T follicular helper cell (primary cell): ENCODE results near the gene PCDH9.
"Not testable (repeated sequence)": the region's sequence is repeated elsewhere in the genome, so short reads cannot be mapped to it uniquely, and the experiment has no call there.

Experiments used
- DNase-seq: peaks from one replicate; pipeline ENCODE4 v3.0.0-alpha.2; 2020; ENCODE audit warnings: low read depth

Gene PCDH9

GRCh38 chr13:67123165-67123564, 107.0 kb downstream of the PCDH9 start:
- DNase-seq: no peak

DNA sequence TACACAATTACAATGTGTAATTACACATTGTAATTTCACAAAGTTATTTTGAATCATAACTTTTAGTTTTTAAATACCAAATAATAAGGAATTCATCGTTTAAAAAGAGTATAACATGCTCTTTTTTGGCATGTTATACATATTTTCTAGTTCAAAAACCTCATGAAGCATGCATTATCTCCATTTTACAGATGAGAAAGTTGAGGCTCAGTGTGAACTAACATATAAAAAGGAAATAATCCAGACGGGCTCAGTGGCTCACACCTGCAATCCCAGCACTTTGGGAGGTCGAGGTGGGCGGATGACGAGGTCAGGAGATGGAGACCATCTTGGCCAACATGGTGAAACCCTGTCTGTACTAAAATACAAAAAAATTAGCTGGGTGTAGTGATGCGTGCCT, 107.9 kb downstream of the PCDH9 start:
- no peak for DNase-seq

GRCh38 chr13:67120872-67121531, 109.1 kb downstream of the PCDH9 start:
- DNase-seq: no peak

DNA sequence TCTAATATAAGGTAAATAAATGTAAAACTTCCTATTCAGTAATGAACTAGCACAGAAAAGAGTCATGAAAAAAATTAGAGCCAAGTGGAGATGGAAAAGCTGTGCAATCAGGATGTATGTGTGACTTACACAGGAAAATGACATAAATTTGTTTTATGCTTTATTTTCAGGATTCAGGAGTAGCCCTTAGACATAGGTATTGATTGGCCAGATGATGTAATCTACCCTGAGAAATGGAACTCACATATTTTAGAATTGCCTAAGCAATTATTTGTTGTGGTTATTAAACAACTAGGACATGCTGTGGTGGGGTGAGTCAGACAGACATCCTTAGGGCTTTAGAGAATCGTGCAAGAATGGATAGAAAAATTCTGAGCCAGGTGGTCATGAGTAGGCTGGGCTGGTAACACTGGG, 110.6 kb downstream of the PCDH9 start:
- no peak for DNase-seq

- no peak for DNase-seq
These were observed 111.9 kb downstream of the PCDH9 start for GRCh38 chr13:67118277-67118676.

GRCh38 chr13:67117010-67117550, 113.1 kb downstream of the PCDH9 start:
- no peak for DNase-seq

- DNase-seq: no peak
These were observed 122.2 kb downstream of the PCDH9 start for GRCh38 chr13:67107979-67108378.

DNA sequence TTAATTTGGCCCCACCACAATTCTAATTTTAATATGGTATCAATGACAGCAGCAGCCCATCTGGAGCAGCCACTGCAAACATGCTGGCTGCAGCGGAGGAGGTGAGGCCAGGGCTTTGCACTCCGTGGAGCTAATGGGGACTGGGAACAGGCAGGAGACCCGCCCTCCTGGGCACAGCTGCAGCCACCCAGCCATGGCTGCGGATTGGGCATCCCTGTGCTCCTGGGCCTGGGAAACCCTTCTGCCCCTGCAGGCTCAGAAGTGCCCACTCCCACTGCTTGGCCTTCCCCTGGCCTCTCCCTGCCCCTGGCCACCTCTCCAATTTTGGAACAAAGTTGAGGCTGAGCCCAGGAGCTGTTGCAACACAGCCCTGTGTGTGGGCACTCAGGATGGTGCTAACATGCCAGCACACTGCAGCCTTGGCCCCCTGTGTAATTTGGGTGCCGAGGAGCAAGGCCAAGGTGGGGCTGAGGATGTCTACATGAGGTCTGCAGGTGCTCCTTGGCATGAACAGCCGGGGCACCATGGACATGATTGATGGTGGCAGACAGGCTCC, 123.6 kb downstream of the PCDH9 start:
- DNase-seq: no peak

GRCh38 chr13:67101730-67102467, 128.2 kb downstream of the PCDH9 start:
- DNase-seq: no peak

- DNase-seq: no peak
These were observed 129.4 kb downstream of the PCDH9 start for GRCh38 chr13:67100730-67101129.

GRCh38 chr13:67099494-67099893, 130.6 kb downstream of the PCDH9 start:
- DNase-seq: no peak

DNA sequence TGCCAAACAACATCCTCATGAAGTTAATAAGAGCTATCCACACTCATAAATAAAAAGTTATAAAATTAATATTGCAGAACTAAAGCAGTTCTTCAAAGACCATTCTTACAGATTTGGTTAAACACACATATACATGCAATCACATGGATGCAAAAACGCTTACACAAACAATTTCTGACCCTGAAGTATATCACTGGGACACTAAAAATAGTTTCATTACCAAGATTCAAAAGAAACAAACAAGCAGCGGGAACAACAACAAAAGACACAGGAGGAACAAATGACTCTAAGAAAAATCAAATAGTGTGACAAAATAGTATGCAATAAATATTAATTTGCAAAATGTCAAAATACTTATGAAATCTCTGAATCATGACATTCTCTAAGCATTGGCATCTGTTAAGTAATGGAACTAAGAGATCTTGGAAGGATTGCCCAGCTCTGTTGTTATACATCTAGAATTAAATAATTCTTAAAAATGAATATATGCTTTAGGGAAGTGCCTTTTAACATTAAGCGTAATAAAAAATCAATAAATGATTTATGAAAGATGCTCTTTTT, 132.2 kb downstream of the PCDH9 start:
- no peak for DNase-seq

DNA sequence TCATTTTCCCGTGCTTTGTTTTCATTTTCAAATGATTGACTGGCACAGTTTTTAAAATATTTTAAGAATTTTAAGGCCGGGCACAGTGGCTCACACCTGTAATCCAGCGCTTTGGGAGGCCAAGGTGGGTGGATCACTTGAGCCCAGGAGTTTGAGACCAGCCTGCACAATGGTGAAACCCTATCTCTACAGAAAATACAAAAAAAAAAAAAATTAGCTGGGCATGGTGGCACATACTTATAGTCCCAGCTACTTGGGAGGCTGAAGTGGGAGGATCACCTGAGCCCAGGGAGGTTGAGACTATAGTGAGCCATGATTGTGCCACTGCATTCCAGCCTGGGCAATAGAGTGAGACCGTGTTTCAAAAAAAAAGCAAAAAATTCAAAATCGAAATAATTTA, 133.2 kb downstream of the PCDH9 start:
- DNase-seq: not testable (repeated sequence)

- DNase-seq: no peak
These were observed 133.7 kb downstream of the PCDH9 start for GRCh38 chr13:67096418-67096817.

DNA sequence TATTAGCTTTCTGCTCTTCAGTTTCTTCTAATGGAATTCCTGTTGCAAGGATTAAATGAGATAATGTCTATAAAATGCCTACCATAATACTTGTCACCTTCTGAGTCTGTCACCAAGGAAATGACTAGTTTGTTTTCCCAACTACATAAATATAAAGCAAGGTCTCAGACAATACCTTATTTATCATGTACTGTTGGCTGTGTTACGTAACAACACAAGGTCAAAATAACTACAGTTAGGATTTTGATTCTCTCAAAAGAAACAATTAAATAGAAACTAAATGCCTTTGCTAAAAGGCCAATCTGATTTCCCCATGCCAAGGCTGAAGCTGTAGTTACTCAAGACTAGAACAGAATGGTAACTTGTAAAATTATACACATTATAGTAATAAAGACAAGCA, 134.5 kb downstream of the PCDH9 start:
- DNase-seq: no peak

DNA sequence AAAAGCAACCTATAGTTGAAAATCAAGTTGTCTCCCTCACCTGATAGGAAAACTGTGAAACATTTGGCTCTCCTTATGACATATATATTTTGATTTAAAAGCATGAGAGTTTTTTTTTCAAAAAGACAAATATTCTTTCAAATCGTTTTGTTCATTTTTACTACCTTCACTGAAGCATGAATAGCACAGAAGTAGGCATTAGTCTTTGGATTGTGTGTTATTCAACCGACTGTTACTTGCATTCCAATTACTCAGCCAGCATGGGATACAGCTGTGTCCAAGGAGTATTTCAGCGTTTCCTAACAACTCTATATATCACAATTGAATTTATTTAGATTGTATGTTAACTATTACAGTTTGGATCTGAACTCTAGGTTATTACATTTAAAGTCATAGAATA, 135.2 kb downstream of the PCDH9 start:
- DNase-seq: no peak

DNA sequence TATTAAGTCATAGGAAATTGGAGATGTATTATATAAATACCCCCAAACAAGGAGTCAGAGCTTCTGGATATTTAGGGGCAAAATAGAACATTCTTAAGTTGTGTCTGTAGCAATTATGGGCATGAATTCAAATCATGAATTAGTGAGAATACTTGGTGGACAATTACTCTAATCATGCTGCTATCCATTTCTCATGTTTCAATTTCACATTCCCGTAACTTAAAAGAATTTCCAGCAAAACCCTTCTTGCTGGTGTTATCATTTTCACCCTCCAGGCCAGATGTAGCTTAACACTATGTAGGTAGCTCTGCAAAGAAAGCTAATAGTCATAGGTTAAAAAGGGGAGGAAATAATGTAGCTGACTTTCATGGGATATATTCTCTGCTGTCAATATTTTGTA, 136.1 kb downstream of the PCDH9 start:
- no peak for DNase-seq

GRCh38 chr13:67091603-67092002, 138.5 kb downstream of the PCDH9 start:
- DNase-seq: no peak

GRCh38 chr13:67090856-67091255, 139.3 kb downstream of the PCDH9 start:
- DNase-seq: no peak

- DNase-seq: no peak
These were observed 142.6 kb downstream of the PCDH9 start for GRCh38 chr13:67087527-67087926.

DNA sequence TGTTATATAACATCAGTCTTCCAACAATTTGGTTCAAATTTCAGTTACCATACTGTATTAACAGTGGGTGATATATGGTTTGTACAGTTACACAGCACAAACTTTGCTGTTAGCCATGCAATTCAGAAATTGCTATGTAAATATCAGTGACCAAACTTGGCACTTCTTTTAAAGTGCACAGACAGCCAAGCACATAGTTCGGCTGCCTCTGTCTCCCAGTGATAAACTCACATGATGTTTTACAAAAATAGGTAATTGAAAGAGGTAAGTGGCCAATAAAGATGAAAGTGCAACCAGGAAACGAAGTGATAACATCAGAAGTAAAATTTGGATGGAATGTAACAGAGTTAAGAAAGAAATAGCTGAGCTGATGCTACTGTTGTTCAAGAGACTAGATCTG, 143.9 kb downstream of the PCDH9 start:
- DNase-seq: no peak

- DNase-seq: no peak
These were observed 146.1 kb downstream of the PCDH9 start for GRCh38 chr13:67084066-67084465.

DNA sequence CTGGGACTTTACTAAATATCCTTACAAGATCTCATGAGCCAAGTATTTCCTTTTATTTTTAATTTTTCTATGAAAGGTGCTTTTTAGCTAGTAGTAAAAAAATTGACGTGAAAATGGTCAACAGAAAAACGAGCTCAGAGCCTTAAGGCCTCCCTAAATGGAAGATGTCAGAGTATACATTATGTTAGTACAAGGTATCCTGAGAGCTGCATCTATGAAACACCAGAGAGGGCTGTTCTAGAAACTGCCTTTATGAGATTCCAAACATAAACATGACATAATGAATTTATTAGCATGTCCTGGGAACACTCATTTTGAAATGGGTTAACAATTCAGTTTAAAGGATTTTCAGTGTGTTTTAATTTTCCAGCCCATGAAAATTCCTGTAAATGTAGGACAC, 146.6 kb downstream of the PCDH9 start:
- no peak for DNase-seq
